Upper lobe of right lung (tissue), 1 donor: Measurements from ENCODE around the gene UBC. TPM values are rescaled to one million over a fixed set of nuclear protein-coding genes. Genes with fewer than 3 reads are reported as not detected.
"Not testable (repeated sequence)": the region's sequence is repeated elsewhere in the genome, so short reads cannot be mapped to it uniquely, and the experiment has no call there.

ENCODE experiments used
- ATAC-seq: fragments of 200-7000 bp; cut with Tn5 transposase; one replicate; pipeline ENCODE4 v1.9.1; 2020; ENCODE audit warnings: mild to moderate bottlenecking, moderate library complexity
- DNase-seq: peaks from one replicate; pipeline ENCODE4 v3.0.0-alpha.2; 2020
- H3K27ac ChIP-seq: fragments of 200-600 bp; one replicate; pipeline ENCODE4 v1.8.0; 2022
- H3K27me3 ChIP-seq: fragments of 200-600 bp; one replicate; pipeline ENCODE4 v1.8.0; 2022; ENCODE audit warnings: mild to moderate bottlenecking
- H3K36me3 ChIP-seq: fragments of 200-600 bp; one replicate; pipeline ENCODE4 v1.8.0; 2022
- H3K4me1 ChIP-seq: fragments of 200-600 bp; one replicate; pipeline ENCODE4 v1.8.0; 2022
- H3K4me3 ChIP-seq: fragments of 200-600 bp; one replicate; pipeline ENCODE4 v1.8.0; 2022; ENCODE audit warnings: mild to moderate bottlenecking
- H3K9me3 ChIP-seq: fragments of 200-600 bp; one replicate; pipeline ENCODE4 v1.8.0; 2022
- intact Hi-C: fragments of 100-400 bp; cut with DNase I; formaldehyde crosslinking; loops from one replicate; pipeline ENCODE4 v1.11.0; 2022
- total RNA-seq: library from RNA; stranded (reverse); fragmentation: NEBNext Ultra II Directional; extraction: Animal tissue kit (Norgen Biotek cat#: 25700); gene quantifications from one replicate; pipeline ENCODE4 v1.2.1, GENCODE V29; 2021
- TF ChIP-seq, protein P1 (sequence below): fragments of 200-600 bp; IDR thresholded peaks from one replicate; pipeline ENCODE4 v1.8.0; 2022; ENCODE audit warnings: antibody characterized with exemption
- donor health status: DM: no; HTN: yes; CAD: no; lungs with severe emphysema.

Gene UBC
- total RNA-seq, 1 donor from 2014 or later = 1,107 TPM

DNA sequence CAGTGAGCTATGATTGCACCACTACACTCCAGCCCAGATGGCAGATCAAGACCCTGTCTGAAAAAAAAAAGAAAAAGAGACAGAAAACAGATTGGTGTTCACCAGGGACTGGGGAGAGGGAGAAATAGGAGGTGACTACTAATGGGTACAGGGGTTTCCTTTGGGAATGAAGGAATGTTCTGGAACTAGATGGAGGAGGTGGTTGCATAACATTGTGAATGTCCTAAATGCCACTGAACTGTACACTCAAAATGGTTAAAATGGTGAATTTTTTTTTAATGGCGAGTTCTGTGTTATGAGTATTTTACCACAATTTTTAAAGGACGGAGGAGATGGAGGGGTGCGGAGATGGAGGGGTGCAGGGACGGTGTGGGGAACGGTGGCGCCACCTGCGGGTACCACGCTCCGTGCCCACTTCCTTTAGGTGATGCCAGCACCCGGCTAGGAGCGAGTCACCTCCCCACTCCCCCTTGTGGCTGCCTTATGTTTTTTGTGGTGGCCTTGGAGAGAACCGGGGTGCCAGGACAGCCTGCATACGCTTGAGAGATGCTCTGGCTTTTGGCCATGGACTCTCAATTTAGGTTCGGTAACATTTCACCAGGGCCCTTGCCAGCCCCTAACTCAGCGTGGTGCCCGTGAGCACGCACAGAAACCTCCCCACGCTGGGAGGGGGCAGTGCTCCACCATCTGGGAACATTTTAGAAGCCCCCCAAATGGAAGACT lies 16.1 kb downstream of the UBC start:
- TF ChIP-seq, protein P1, sequence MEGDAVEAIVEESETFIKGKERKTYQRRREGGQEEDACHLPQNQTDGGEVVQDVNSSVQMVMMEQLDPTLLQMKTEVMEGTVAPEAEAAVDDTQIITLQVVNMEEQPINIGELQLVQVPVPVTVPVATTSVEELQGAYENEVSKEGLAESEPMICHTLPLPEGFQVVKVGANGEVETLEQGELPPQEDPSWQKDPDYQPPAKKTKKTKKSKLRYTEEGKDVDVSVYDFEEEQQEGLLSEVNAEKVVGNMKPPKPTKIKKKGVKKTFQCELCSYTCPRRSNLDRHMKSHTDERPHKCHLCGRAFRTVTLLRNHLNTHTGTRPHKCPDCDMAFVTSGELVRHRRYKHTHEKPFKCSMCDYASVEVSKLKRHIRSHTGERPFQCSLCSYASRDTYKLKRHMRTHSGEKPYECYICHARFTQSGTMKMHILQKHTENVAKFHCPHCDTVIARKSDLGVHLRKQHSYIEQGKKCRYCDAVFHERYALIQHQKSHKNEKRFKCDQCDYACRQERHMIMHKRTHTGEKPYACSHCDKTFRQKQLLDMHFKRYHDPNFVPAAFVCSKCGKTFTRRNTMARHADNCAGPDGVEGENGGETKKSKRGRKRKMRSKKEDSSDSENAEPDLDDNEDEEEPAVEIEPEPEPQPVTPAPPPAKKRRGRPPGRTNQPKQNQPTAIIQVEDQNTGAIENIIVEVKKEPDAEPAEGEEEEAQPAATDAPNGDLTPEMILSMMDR = peak; percentile 66
- no peaks in the 10 kb centered on the region for H3K27me3 ChIP-seq
- no peaks in the 10 kb centered on the region for H3K9me3 ChIP-seq
- intact Hi-C loops = no loop called here
- no peaks in the 10 kb centered on the region for H3K36me3 ChIP-seq
- H3K4me3 ChIP-seq = no peak overlapping the region
- peak; percentile 91 for ATAC-seq
- peaks cover 9% of the 10 kb centered on the region for H3K4me1 ChIP-seq
- peak; percentile 74 for DNase-seq
- H3K27ac ChIP-seq = no peak overlapping the region

DNA sequence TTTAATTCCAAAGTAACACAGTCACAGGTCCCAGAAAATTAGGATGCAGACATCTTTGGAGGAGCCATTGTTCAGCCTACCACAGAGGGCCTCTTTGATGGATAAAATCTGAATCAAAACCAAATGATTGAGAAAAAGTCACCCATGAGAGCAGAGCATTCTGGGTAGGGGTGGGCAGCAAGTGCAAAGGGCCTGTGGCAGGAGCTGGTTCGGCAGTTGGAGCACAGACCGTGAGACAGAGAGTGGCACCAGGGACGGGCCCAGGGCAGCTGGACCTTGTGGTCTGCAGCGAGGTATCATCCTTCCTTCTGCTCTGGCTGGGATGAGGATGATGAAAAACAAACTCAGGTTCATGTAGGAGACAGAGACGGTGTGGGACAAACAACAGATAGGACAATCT lies 18.0 kb downstream of the UBC start:
- H3K4me3 ChIP-seq = no peak overlapping the region
- ATAC-seq (no peak), DNase-seq (no peak)
- no peak overlapping the region for H3K27ac ChIP-seq
- intact Hi-C loops = no loop called here
- no peaks in the 10 kb centered on the region for H3K36me3 ChIP-seq
- TF ChIP-seq, protein P1 = no peak
- peaks cover 9% of the 10 kb centered on the region for H3K4me1 ChIP-seq
- no peaks in the 10 kb centered on the region for H3K9me3 ChIP-seq
- H3K27me3 ChIP-seq = no peaks in the 10 kb centered on the region

DNA sequence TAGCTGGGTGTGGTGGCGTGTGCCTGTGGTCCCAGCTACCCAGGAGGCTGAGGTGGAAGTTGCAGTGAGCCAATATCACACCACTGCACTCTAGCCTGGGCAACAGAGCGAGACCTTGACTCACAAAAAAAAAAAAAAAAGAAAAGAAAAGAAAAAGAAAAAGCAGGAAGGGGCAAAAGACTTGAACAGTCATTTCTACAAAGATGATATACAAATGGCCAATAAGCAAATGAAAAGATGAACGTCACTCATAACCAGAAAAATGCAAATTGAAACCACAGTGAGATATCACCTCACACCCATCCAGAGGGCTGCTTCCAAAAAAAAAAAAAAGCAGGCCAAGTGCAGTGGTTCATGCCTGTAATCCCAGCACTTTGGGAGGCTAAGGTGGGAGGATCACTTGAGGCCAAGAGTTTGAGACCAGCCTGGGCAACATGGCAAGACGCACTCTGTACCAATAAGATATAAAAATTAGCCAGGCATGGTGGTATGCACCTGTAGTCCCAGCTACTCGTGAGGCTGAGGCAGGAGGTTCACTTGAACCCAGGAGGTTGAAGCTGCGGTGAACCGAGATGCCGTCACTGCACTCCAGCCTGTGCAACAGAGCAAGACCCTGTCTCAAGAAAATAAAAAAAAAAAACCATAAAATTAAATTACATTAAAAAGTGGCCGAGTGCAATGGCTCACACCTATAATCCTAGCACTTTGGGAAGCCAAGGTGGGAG lies 20.5 kb downstream of the UBC start:
- H3K27me3 ChIP-seq = no peaks in the 10 kb centered on the region
- peaks cover 5% of the 10 kb centered on the region for H3K4me1 ChIP-seq
- no peak overlapping the region for H3K27ac ChIP-seq
- TF ChIP-seq, protein P1 = no peak
- ATAC-seq (no peak), DNase-seq (no peak)
- no peak overlapping the region for H3K4me3 ChIP-seq
- no peaks in the 10 kb centered on the region for H3K36me3 ChIP-seq
- no peaks in the 10 kb centered on the region for H3K9me3 ChIP-seq
- intact Hi-C loops = no loop called here

DNA sequence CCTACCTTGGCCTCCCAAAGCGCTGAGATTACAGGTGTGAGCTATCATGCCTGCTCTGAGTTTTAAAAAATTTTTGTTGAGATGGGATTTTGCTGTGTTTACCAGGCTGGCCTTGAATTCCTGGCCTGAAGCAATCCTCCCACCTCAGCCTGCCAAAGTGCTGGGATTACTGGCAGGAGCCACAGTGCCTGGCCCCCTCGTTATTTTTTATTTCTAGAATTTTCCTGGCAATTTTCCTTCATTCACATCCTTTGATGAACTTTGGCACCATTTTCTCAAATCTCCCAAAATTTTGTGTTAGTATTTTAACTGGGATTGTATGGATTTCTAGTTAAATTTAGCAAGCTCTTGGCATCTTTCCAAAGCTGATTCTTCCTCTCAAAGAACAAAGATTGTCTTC lies 26.2 kb downstream of the UBC start:
- ATAC-seq (no peak), DNase-seq (no peak)
- TF ChIP-seq, protein P1 = no peak
- H3K4me1 ChIP-seq = no peaks in the 10 kb centered on the region
- H3K27ac ChIP-seq = no peak overlapping the region
- H3K27me3 ChIP-seq = no peaks in the 10 kb centered on the region
- no peaks in the 10 kb centered on the region for H3K36me3 ChIP-seq
- H3K4me3 ChIP-seq = no peak overlapping the region
- intact Hi-C loops = no loop called here
- H3K9me3 ChIP-seq = no peaks in the 10 kb centered on the region

DNA sequence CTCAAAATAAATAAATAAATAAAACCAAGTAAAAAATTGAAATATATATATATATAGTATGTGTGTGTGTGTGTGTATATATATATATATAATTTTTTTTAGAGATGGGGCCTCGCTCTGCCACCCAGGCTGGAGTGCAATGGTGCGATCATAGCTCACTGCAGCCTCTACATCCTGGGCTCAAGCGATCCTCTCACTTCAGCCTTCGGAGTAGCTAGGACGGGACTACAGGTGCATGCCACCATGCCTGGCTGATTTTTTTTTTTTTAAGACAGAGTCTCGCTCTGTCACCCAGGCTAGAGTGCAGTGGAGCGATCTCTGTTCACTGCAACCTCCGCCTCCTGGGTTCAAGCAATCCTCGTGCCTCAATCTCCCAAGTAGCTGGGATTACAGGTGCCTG lies 26.7 kb downstream of the UBC start:
- H3K4me1 ChIP-seq, H3K36me3 ChIP-seq, H3K27me3 ChIP-seq, intact Hi-C loops, ATAC-seq, H3K27ac ChIP-seq, H3K4me3 ChIP-seq, H3K9me3 ChIP-seq, DNase-seq: not testable (repeated sequence)
